Measurements from ENCODE around the gene SH3RF1.

Gene SH3RF1

GRCh38 chr4:169270810-169271691 is at the start of gene SH3RF1:
TSS of gene SH3RF1 (minus strand) at chr4:169270956. CDS start at chr4:169269212, 1,744 bp downstream.
- DNase-seq (ENCODE audit: low read depth): peak; percentile 87
- H3K4me3 ChIP-seq (replicated peaks; ENCODE audit: low read depth, low read length): peak within 1 kb of the TSS; percentile 82

GRCh38 chr4:169315530-169316343 is 45.0 kb upstream of the SH3RF1 start:
- TF ChIP-seq CTCF (IDR thresholded peaks at IDR 0.05; ENCODE audit: low read length, missing control alignments): no peak
- DNase-seq (ENCODE audit: low read depth): peak; percentile 53
- no peak overlapping the region for H3K4me3 ChIP-seq (replicated peaks; ENCODE audit: low read depth, low read length)

More at GRCh38 chr4:169270810-169271691, at the start of gene SH3RF1:
- no peak for TF ChIP-seq CTCF (IDR thresholded peaks at IDR 0.05; ENCODE audit: low read length, missing control alignments)

- no peak for TF ChIP-seq CTCF (IDR thresholded peaks at IDR 0.05; ENCODE audit: low read length, missing control alignments)
- H3K4me3 ChIP-seq (replicated peaks; ENCODE audit: low read depth, low read length): no peak overlapping the region
- DNase-seq (ENCODE audit: low read depth): peak; percentile 68
These were observed 44.1 kb upstream of the SH3RF1 start for GRCh38 chr4:169314906-169315305.

GRCh38 chr4:169313732-169314131 is 43.0 kb upstream of the SH3RF1 start:
- TF ChIP-seq CTCF (IDR thresholded peaks at IDR 0.05; ENCODE audit: low read length, missing control alignments): no peak
- DNase-seq (ENCODE audit: low read depth): no peak
- no peak overlapping the region for H3K4me3 ChIP-seq (replicated peaks; ENCODE audit: low read depth, low read length)

- no peak overlapping the region for H3K4me3 ChIP-seq (replicated peaks; ENCODE audit: low read depth, low read length)
- no peak for TF ChIP-seq CTCF (IDR thresholded peaks at IDR 0.05; ENCODE audit: low read length, missing control alignments)
- DNase-seq (ENCODE audit: low read depth): no peak
These were observed 42.1 kb upstream of the SH3RF1 start for GRCh38 chr4:169312690-169313422.

GRCh38 chr4:169311643-169312365 is 41.0 kb upstream of the SH3RF1 start:
- DNase-seq (ENCODE audit: low read depth): peak; percentile 80
- peak; percentile 67 for TF ChIP-seq CTCF (IDR thresholded peaks at IDR 0.05; ENCODE audit: low read length, missing control alignments)
- H3K4me3 ChIP-seq (replicated peaks; ENCODE audit: low read depth, low read length): no peak overlapping the region

Data from fibroblast of pulmonary artery (primary cell).